GM06990 (cell line): ENCODE data around the gene SPEM1.

Source experiments
- DNase-seq: peaks from one replicate; pipeline ENCODE4 v3.0.0-alpha.2; 2011; ENCODE audit not compliant: insufficient read length; ENCODE audit errors: extremely low read depth
- H3K27me3 ChIP-seq: replicated peaks from 2 replicates; pipeline ENCODE4 v1.6.0; 2011; ENCODE audit warnings: low read length; ENCODE audit not compliant: control insufficient read depth, insufficient read depth
- H3K36me3 ChIP-seq: 2 replicates; pipeline ENCODE4 v1.5.1; 2011; ENCODE audit warnings: low read length; ENCODE audit not compliant: control insufficient read depth, insufficient read depth
- H3K4me3 ChIP-seq: replicated peaks from 2 replicates; pipeline ENCODE4 v1.5.1; 2011; ENCODE audit warnings: low read depth, mild to moderate bottlenecking, control low read depth, low read length
- CTCF ChIP-seq: IDR thresholded peaks from 2 replicates; pipeline ENCODE4 v1.5.1; 2011; ENCODE audit warnings: low read length, control low read depth, mild to moderate bottlenecking, inconsistent platforms; ENCODE audit not compliant: insufficient read depth, poor library complexity, severe bottlenecking

SPEM1 gene

GRCh38 chr17:7394452-7395191 is 25.5 kb upstream of the SPEM1 start, which contains the start of gene PLSCR3:
TSS of gene PLSCR3 (minus strand) at chr17:7394525. CDS start at chr17:7394110, 415 bp downstream.
- H3K4me3 ChIP-seq: peak within 1 kb of the TSS; percentile 89
- peak; percentile 47 for TF ChIP-seq CTCF
- peaks cover 9% of the 10 kb centered on the region for H3K36me3 ChIP-seq
- no peaks in the 10 kb centered on the region for H3K27me3 ChIP-seq
- DNase-seq: peak; percentile 87

GRCh38 chr17:7396147-7396546 is 24.0 kb upstream of the SPEM1 start:
- Histone ChIP-seq H3K27me3 (no peaks in the 10 kb centered on the region), H3K4me3 (no peak overlapping the region), H3K36me3 (no peaks in the 10 kb centered on the region; the same call in none of the 2 replicates)
- no peak for DNase-seq
- no peak for TF ChIP-seq CTCF

GRCh38 chr17:7398612-7399011 is 21.5 kb upstream of the SPEM1 start:
- DNase-seq: no peak
- H3K4me3 ChIP-seq: no peak overlapping the region
- no peaks in the 10 kb centered on the region for H3K36me3 ChIP-seq
- no peaks in the 10 kb centered on the region for H3K27me3 ChIP-seq
- TF ChIP-seq CTCF: no peak

GRCh38 chr17:7403043-7403726 is 16.9 kb upstream of the SPEM1 start:
- H3K36me3 ChIP-seq: no peaks in the 10 kb centered on the region
- no peak for TF ChIP-seq CTCF
- peak overlapping the region; percentile 93 for H3K4me3 ChIP-seq
- H3K27me3 ChIP-seq: no peaks in the 10 kb centered on the region; the same call in 1 of the 2 replicates
- no peak for DNase-seq

- DNase-seq: no peak
- H3K4me3 ChIP-seq: peak overlapping the region; percentile 93
- no peaks in the 10 kb centered on the region; the same call in 1 of the 2 replicates for H3K27me3 ChIP-seq
- no peak for TF ChIP-seq CTCF
- H3K36me3 ChIP-seq: no peaks in the 10 kb centered on the region
Measured at GRCh38 chr17:7403727-7403976, 16.5 kb upstream of the SPEM1 start.
